NCI-H128 (cell line): ENCODE measurements around the gene CHCHD6.

ENCODE experiments used
- DNase-seq: peaks from one replicate; lab custom pipeline; 2025; ENCODE audit not compliant: unreplicated experiment; lab: John Stamatoyannopoulos, UW

The CHCHD6 gene

GRCh38 chr3:126703512-126704493 lies at the start of gene CHCHD6:
TSS of gene CHCHD6 (plus strand) at chr3:126704240. CDS start at chr3:126704313, 73 bp downstream.
- peak; percentile 97 for DNase-seq

GRCh38 chr3:126654571-126655383 lies 49.3 kb upstream of the CHCHD6 start, which contains the start of gene TXNRD3:
TSS of gene TXNRD3 (minus strand) at chr3:126655124.
- DNase-seq: peak; percentile 79

DNA sequence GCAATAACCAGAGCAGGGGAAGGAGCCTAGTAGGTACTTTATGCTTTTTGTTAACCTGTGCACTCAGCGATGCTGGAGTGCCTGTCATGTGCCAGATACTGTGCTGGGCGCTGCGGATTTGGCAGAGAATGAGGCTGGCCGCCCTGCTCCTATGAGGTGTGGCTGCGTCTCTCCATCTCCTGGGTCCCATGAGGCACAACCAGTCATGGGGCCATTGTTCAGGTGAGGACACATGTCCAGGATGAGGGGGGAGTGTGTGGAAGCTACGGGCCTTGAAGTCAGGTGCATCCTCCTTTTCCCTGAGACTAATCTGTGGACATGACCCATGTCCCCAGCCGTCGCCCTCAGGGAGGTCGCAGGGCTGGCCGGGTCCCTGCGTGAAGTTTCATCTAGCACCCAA lies 48.2 kb upstream of the CHCHD6 start:
- DNase-seq: no peak

- DNase-seq: no peak
Measured at GRCh38 chr3:126656371-126657134, 47.5 kb upstream of the CHCHD6 start.

DNA sequence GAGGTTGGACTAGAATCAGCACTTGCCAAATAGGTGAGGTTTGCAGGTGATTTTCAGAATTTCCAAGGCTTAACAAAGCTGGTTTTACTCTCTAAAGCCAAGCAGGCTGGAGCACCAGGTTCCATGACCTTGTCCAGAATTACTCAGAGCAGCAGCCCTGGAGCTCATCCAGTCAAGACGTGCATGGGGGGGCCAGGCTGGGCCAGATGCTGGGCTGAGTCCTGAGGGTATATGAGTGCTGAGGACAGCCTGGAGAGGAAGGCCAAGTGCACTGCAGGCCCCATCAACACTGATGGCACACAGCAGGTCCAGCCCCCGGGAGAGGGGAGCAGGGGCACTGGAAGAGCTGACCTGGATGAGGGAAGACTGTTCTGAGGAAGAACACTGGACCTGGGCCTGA lies 46.1 kb upstream of the CHCHD6 start:
- no peak for DNase-seq

GRCh38 chr3:126658584-126658983 lies 45.5 kb upstream of the CHCHD6 start:
- DNase-seq: no peak

GRCh38 chr3:126659915-126660886 lies 43.8 kb upstream of the CHCHD6 start:
- DNase-seq: no peak

DNA sequence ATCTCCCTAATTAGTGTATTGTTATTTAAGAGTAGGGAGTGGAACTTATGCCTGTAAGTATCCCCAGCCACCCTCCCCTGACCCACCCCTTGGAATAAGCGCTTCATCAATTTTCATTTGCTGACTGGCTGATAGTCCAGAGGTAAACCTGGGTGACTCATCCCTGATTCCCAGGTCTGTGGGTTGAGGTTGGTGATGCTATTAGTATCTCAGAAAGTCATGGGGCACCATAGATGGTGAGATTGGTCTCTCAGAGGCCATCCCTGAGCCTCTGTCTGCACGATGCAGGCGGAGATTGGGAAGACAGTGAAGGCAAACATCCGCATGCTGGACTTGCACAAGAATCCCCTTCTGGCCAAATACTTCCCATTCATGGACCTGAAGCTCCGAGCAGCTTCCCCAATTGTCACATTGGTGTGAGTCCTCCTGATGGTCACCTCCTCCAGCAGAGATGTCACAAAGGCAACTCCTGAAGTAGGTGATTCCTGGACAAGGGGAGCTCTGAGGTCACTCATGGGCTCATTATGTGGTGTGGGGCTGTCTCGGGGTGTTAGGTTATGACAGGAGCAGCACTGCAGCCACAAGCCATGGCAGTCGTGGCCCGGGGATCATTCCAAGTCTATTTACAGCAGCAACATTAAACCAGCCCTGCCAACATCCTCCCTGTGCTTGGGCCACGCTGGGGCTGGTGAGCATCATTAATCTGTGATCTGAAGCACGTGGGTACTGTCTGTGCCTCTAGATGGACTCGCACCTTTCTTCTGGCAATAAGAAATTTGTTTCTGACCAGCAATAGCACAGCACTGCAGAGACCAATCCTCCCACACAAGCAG lies 42.3 kb upstream of the CHCHD6 start:
- DNase-seq: no peak

- no peak for DNase-seq
Measured at GRCh38 chr3:126663257-126663656, 40.8 kb upstream of the CHCHD6 start.

DNA sequence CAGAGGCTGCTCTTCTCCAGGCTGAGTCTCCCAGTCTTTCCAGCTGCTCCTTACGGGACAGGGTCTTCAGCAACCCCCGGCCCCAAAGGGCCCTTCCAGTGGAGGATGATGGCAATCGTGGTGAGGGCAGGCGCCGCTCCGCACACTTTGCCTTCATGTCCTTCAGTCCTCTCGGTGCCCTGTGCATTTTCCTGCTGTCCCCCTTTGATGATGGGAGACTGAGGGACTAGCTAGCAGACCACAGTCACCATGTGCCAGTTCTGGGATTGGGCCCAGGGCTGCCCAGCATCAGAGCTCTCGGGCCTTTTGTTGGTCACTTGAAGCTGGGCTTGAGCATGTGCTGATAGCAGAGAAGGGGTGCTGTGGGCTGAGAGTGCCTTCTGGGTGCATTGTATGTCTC lies 40.3 kb upstream of the CHCHD6 start:
- no peak for DNase-seq

DNA sequence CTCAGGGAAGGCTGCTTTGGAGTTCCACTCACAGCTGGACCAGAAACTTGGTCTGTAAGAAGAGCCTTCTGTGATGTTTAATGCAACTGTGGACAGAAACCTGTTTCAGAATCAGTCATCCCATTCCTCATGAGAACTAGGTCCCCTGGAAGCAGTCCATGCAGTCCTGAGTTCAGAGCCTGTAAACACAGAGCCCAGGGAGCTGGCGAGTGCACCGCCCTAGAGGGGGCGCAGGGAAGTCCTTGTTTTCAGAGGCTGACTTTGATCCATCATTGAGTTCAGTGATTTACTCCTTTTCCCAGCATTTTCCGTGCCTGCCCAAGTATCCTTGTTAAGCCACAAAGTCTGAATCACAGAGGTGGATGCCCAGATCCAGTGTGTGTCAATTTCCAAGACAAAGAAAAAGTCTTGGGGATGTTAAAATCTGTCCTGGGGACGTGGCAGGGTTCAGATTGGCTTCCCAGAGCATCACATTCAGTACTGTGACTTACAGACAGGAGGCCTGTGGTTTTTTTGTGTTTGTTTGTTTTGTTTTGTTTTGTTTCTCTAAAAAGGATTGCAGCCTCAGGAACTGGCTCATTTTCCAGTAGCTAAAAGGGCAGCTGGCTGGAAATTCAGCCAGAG lies 39.3 kb upstream of the CHCHD6 start:
- DNase-seq: no peak

DNA sequence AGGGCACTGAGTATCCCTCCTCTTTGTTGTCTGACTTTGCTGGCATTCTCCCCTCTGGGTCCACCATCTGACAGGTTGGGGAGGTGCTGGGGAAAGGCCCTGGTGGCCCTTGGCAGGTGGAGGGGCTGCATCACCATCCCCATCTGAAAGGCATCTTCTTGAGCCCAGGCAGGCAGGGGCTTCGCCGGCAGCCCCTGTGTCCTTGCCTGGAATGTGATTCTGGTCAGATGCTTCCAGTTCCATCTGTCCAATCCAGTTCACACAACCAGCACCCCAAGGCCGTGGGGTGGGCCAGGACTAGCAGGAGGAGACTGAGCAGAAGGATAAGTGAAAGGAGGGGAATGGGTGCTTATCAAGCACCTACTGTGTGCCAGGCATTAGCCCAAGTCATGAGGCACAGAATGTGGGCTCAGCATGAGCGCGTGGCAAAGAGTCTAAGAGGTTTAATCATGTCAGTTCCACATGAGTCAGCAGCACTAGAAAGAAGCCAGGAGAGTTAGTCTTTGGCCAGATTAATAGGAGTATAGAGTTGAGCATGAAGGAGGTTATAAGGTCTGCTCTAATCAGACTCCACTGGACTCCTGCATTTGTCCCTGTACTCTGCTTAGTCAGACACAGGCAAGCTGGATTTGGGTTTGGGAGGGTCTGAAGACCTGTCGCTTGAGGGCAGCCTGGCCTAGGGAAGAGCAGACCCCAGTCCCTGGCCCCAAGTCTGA lies 38.7 kb upstream of the CHCHD6 start:
- no peak for DNase-seq

- DNase-seq: no peak
Measured at GRCh38 chr3:126665959-126666657, 37.9 kb upstream of the CHCHD6 start.

GRCh38 chr3:126666658-126667528 lies 37.1 kb upstream of the CHCHD6 start:
- DNase-seq: no peak

- no peak for DNase-seq
Measured at GRCh38 chr3:126667631-126668449, 36.2 kb upstream of the CHCHD6 start.
